GM18499 (cell line): ENCODE measurements around the gene ZNF358.

ENCODE experiments used
- ATAC-seq: cut with Tn5 transposase; IDR thresholded peaks from one replicate; pipeline ENCODE4 v1.9.1; 2021; ENCODE audit warnings: moderate number of reproducible peaks; ENCODE audit not compliant: insufficient read depth, unreplicated experiment

The ZNF358 gene

GRCh38 chr19:7554565-7554964, 38.7 kb downstream of the ZNF358 start:
- no peak for ATAC-seq

GRCh38 chr19:7554990-7555864, 39.3 kb downstream of the ZNF358 start:
- no peak for ATAC-seq

- no peak for ATAC-seq
Observed at GRCh38 chr19:7556696-7557315, 40.9 kb downstream of the ZNF358 start.

GRCh38 chr19:7558667-7559066, 42.8 kb downstream of the ZNF358 start:
- ATAC-seq, result no peak

- ATAC-seq, result no peak
Observed at GRCh38 chr19:7559102-7559501, 43.2 kb downstream of the ZNF358 start.

- no peak for ATAC-seq
Observed at GRCh38 chr19:7560255-7560654, 44.4 kb downstream of the ZNF358 start.

GRCh38 chr19:7561325-7561724, 45.4 kb downstream of the ZNF358 start:
- ATAC-seq, result no peak

- no peak for ATAC-seq
Observed at GRCh38 chr19:7562646-7563393, 46.9 kb downstream of the ZNF358 start.

- ATAC-seq, result no peak
Observed at GRCh38 chr19:7564866-7565265, 49.0 kb downstream of the ZNF358 start.

GRCh38 chr19:7565332-7565731, 49.4 kb downstream of the ZNF358 start:
- ATAC-seq, result no peak
